Bone marrow (tissue), 2 donors: ENCODE results near the gene GABRE.

Experiments
- DNase-seq, 2 donors: peaks; one replicate each; lab custom pipeline; 2025; lab: John Stamatoyannopoulos, UW

Gene GABRE

DNA sequence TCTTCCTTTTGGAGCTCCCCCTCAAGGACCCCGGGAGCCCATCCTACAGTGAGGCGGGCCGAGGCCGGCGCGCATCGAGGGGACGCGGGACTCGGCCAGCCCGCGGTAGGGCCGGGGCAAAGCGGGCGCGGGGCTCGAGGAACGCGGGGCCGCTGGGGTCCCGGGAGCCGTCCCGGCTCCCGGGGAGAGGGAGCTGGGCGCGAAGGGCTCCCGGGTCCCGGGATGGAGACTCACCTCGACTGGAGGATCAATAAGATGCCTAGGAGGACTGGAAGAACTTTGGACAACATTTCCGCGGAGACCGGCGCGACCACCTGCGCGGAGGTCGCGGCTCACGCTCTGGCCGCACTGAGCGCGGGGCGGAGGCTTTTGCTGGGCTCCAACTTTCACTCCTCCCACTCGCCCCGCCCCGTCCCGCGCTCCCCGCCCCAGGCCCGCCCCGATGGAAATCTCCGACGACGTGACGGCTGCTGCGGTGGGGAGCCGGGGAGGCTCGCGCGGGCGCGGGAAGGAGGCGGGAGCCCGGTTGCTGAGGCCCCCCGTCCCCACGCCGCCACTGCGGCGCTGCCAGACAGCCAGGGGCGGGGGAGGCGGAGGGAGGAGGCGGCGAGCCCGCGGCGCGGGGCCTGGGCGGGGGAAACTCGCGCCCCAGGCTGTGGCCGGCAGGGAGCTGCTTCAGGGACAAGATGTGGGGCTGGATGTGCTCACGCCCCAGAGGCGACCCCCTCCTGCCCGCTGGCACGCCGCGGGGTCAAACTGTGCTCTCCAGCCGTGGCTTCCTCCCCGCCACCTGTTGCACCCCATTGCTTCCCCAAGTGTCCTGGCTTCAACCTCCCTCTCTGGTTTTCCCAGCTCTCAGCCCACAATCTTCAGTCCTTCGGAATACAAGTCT is at the start of gene GABRE:
GABRE (minus strand) TSS at position 341 of the 892 bp plus-strand sequence; CDS start at position 290, 51 bp downstream.
- DNase-seq, result no peak

DNA sequence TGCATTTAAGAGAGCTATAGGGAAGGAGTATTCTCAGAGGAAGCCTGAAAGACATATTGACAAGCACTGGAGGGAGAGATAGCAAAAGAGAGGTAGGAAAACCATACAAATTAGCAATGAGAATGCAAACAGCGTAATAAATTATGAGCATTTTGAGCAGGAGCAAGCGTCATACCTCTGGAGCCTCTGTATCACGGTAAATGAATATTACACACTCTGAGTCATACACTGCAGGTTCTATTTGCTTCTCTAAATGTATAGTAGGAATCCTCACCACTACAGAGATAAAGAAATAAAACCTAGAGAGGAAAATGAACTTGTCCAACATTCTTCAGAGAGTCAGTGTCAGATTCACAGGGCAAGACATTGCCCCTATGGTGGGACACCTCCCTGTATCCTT is 46.4 kb upstream of the GABRE start:
- no peak for DNase-seq

DNA sequence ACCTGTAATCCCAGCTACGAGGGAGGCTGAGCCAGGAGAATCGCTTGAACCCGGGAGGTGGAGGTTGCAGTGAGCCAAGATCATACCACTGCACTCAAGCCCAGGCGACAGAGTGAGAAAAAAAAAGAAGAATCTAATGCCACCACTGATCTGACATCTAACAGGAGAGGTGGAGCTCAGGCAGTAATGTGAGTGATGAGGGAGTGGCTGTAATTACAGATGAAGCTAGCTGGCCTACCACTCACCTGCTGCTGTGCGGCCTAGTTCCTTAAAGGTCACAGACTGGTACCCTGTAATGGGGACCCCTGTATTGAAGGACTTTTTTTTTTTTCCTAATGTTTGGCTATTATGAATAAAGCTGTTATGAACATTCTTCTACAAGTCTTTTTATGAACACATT is 25.3 kb upstream of the GABRE start:
- no peak for DNase-seq

GRCh38 chrX:151997539-151997938 is 23.1 kb upstream of the GABRE start:
- no peak for DNase-seq

DNA sequence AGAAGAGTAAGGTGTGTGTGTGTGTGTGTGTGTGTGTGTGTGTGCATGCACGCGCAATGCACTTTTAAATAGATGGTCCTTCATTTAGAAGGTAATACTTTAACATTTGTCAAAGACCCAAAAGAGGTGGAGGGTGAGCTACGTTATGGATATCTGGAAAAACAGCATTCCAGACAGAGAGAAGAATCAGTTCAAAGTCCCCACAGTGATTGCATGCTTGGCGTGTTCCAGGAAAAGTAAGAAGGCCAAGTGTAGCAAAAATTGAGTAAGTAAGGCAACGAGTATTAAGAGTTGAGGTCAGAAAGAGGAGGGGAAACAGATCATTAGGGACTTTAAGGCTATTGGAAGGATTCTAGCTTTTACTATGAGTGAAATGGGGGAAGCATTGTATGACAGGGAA is 21.9 kb upstream of the GABRE start:
- no peak for DNase-seq

GRCh38 chrX:151994476-151994875 is 20.0 kb upstream of the GABRE start:
- DNase-seq, result no peak

DNA sequence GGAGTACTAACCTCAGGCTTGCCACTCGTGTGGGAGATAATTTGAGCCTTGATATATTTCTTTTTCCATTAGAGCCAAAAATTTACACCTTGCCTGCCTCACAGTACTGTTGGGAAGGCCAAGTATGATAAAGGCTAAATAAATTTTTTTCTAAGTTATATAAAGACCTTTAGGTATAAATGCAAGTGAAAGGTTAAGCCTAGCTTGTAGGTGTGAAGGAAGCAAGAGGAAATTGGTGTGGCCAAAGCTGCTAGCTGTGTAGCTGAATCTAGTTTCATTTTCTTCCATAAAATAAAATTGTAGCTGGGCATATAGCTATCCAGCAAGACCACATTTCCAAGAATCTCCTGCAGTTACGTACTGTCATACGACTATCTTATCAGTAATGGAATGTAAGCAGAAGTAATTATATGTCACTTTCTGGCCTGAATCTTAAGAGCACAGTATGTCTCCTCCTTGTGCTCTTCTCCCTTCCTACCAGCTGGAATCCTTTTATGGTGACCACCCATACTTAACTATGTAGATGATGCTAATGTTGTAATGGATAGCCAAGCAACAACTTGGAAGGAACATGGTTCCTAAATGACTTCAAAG is 14.3 kb upstream of the GABRE start:
- no peak for DNase-seq

- no peak for DNase-seq
Observed at GRCh38 chrX:151987108-151987507, 12.6 kb upstream of the GABRE start.

DNA sequence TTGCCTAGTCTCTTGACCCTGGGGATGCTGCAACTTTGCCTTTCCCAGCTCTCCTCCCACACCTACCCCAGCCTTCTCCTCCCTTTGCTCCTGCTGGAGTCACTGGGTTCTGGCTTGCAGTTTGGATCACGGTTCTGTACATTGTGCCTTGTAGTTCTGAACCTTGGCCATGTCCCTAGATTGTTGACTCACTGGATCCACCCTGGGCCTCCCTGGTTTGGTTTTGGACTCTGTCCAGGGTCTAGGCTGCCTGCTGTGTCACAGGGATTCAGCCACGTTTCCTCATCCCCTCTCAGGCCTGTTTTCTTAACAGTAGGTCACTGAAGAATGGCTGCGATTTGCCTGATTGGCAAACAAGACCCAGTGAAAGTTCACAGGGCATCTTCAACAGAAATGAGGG is 11.5 kb upstream of the GABRE start:
- DNase-seq, result no peak

DNA sequence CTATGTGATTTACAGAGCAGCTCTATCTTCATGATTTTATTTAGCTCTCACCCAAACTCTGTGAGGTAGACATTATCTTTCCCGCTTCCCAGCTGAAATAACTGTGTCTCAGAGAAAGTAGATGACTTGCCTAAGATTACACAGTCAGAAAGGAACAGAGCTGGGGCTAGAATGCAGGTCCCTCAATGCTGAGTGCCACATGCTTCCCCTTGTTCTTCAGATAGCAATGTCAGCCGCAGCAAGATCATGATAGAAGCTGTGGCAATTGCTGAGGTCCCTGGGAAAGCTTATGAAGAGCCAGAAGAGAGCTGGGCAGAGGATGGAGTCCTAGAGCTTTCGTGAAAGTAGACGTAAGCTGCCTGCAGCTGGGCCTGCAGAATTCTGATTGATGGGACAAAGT is 11.1 kb upstream of the GABRE start:
- DNase-seq, result no peak

DNA sequence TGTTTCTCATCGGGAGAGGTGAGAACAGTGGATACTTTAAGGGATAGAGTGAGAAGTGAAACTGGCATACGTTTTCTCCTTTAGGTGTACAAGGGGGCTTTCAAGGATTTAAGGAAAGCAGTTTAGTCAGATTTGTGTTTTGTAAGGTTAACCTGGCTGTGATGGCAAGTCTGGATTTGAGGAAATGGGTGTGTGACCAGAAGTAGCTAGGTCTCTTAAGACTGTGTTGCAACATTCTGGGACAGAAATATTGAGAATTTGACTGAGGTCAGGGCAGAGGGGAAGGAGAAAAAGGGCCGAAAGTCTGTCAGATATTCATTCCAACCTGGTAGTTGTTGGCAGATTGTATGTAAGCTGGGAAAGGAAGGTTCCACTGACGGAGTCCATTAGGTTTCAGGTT is 10.4 kb upstream of the GABRE start:
- no peak for DNase-seq

DNA sequence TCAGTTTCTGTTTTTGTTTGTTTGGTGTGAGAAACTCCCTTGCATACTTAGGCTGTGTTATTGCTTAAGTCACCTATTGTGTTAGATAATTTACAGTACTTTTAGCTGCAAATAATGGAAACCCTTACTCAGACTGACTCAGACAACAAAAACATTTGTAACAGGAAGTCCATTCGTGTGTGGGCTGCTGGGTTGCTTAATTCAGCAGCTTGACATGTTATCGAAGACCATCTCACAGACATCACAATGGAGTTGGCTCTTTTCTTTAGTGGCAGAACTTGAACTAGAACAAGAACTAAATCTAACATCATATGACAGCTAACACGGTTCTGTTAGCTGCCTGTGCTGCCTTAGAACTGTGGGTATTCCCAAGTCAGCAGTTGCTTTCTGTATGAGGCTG is 9.9 kb upstream of the GABRE start:
- DNase-seq, result no peak

GRCh38 chrX:151983186-151983585 is 8.7 kb upstream of the GABRE start:
- DNase-seq, result no peak

DNA sequence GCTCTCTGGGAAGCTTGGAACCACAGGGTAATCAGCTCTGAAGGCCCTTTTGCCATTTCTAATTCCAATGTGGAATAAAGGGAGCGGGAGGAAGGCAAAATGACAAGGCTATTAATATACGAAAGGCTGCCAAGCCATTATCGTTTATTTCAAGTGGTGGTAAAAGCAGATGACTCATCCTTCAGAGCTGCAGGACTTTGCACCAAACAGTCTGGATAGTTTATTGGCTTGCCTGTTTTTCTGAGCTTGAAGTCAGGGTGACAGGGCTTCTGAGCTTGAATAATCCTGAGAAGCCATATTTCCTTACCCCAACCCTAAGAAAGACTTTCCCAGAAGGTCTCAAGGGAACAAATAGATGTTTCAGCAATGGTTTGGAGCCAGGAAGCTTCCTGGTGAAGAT is 7.7 kb upstream of the GABRE start:
- DNase-seq, result no peak

DNA sequence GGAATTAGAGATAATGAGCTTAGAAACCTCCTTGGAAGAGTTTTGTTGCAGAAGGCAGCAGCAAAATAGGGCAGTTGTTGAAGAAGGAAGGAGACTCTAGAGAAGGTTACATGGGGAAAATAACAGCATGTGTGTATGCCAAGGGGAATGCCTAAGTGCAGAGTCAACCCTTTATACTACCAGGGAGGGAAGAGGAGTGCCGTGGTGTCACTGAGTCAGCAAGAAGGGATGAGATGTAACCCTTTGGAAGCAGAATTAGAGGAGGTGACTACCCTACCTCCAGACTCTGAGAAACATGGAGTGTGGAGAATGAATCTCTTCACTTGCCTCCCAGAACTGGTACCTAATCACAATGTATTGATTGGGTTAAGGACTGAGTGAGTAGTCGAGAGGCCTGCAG is 6.7 kb upstream of the GABRE start:
- DNase-seq, result no peak

- no peak for DNase-seq
Observed at GRCh38 chrX:151977923-151978322, 3.4 kb upstream of the GABRE start.

DNA sequence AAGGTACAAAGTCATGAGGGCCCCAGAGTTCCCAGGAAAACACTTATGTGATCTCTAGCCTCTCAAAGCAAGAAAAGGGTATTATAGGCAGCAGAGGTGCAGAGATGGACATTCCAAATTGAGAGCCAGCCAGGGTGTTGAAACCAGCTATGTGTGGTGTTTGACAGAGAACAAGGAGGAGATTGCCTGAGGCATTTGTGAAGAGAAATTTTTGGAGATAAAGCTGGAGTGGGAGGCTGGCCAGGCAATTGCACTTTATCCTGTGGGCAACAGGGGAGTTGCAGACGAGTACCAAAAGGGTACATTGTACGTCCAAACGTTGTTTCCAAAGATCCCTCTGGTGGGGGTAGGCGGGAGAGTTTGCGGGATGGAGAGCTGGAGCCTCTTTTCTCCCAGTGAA is 2.5 kb upstream of the GABRE start:
- no peak for DNase-seq

DNA sequence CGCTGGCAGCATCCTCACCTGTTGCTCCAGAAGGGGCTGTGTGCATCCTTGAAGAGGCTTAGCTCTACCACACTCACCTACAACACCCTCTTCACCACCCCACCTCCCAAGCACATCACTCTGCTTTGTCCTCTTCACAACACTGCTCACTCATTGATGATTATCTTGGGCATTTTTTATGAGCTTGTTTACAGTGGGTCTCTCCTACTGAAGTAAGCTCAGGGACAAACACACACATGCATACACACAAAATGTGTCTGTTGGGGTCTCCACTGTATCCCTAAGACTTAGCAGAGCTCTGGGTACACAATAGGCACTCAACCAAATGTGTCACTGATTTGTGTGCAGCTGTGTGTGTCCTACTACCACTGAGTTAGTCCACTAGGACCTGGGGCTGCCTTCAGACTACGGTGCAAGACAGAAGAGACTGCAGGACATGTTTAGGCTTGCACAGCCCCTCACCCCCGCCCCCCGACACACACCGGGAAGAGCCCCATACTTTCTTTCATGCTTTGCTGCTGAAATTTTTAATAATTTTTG is 1.3 kb upstream of the GABRE start:
- no peak for DNase-seq

DNA sequence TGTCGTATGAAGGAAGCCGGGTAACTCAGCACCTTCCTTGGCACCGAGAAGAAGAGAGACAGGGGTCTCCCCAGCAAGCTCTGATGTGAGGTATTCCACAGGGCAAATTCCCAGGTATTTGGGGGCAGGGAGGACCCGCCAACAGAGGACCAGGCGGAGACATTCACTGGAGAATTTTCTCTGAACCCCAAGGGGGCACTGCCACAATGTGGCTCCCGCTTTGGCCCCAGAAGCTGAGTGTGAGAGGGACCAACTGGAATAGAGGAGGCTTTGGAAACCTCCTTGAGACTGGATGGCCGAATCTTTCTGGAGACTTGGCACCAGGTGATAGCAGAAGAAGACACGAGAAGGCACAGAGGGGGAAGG is 735 bp upstream of the GABRE start:
- DNase-seq, result no peak

- DNase-seq, result no peak
Observed at GRCh38 chrX:151973851-151974335, 583 bp downstream of the GABRE start.

GRCh38 chrX:151973060-151973661 is 1.3 kb downstream of the GABRE start:
- no peak for DNase-seq

DNA sequence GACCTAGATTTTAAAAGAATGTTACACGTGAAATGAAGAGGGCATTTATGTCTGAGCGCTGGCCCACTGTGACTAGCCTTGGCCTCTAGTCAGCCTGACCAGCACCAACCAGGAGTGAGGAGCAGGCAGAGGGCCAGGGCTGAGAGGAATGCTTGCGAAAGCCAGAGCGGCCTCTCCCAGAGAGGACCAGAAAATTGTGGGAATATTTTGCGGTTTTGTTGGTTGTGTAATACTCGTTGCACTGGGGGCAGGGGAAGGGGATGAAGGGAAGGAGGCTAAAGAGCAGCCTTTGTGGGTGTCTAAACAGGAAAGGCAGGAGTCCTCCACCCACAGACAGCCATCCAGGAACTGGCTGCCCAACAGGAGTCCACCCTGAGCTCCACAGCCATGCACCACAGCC is 3.8 kb downstream of the GABRE start:
- no peak for DNase-seq

DNA sequence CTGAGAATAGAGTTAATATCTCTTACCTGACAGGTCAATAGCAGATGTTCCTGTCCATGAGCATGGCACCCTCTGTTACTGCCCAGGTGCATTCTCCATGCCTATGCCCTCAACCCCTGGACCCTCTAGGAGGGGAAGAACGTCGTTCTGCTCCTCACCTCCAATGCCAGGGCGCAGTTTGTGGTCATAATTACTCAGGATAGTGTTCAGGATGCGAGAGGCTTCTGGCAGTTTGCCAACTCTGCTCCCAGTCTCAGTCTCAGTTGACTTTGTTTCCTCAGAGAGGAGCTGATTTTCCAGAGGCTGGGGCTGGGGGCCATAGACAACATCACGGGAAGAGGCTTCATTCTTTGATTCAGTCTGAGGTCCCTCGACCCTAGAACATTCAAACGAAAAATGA is 4.4 kb downstream of the GABRE start:
- no peak for DNase-seq
